ENCODE data around the gene COX4I1.

DNA sequence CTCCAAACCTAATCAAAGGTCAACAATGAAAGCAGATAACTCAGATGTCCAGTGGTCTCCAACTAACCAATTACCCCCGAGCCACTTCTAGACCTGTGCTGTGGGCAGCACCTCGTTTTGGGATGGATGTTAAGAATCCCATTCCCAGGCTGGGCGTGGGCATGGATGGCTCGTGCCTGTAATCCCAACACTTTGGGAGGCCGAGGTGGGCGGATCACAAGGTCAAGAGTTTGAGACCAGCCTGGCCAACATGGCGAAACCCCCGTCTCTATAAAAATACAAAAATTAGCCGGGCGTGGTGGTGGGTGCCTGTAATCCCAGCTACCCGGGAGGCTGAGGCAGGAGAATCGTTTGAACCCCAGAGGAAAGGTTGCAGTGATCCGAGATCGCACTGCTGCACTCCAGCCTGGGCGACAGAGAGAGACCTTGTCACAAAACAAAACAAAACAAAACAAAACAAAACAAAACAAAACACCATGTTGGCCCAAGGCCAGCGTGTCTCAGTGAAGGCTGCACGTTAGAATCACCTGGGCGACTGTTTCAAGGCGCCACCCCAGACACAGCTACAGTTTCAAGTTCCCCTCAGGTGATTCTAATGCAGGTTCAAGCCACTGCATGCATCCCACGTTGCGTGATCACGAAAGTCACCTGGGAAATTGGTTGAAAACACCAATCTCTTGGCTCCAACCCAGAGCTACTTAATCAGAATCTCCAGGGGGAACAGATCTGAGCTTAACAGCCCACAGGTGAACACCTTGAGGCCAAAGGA lies 21.3 kb downstream of the COX4I1 start:
- no peak for TF ChIP-seq CTCF (IDR thresholded peaks at IDR 0.05; ENCODE audit: insufficient read depth, low read depth, low read length)
- no peak for TF ChIP-seq EZH2 (IDR thresholded peaks at IDR 0.05; ENCODE audit: insufficient read depth, low read length)

Data from astrocyte (in vitro differentiated cells and primary cell).